ENCODE data around the gene CEBPA.

CEBPA gene

GRCh38 chr19:33286899-33287298 is 15.4 kb downstream of the CEBPA start:
- no peak for DNase-seq (ENCODE audit: low read depth)

DNA sequence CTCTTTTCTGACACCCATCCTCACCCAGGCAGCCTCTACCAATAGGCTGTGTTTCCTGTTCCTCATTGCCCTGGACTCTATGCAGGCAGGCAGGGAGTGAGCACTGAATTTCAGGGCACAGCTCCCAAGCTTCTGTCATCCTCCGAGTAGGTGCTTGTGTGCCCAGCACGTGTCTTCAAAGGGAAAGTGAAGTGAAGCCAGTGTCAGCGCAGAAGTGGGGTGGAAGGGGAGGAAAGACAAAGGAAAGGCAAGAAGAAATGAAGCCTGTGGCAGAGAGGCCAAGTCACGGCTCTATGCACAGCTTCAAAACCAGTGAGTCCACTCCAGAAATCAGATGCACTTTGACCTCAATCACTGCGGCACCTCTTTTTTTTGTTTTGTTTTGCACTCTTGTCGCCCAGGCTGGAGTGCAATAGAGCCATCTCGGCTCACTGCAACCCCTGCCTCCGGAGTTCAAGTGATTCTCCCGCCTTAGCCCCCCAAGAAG is 16.9 kb downstream of the CEBPA start:
- DNase-seq (ENCODE audit: low read depth): no peak

DNA sequence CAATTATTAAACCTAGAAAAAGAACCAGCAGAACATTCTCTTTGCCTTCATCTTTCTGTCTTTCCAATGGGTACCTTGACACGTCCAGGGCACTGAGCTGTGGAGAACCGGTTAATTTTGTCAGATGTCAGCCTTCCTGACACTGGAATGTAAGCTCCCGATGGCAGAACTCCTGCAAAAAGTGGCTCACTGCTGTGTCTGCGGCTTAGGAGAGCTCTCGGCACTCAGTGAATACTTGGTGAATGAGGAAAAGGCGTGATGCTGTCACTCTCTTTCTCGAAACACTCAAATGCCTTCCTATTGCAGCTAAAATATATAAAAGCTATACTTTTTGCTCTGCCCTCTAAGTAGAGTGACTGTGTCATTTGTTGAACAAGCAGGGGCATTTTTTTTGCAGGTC is 17.6 kb downstream of the CEBPA start:
- DNase-seq (ENCODE audit: low read depth): no peak

- DNase-seq (ENCODE audit: low read depth): no peak
Measured at GRCh38 chr19:33284146-33284643, 18.1 kb downstream of the CEBPA start.

DNA sequence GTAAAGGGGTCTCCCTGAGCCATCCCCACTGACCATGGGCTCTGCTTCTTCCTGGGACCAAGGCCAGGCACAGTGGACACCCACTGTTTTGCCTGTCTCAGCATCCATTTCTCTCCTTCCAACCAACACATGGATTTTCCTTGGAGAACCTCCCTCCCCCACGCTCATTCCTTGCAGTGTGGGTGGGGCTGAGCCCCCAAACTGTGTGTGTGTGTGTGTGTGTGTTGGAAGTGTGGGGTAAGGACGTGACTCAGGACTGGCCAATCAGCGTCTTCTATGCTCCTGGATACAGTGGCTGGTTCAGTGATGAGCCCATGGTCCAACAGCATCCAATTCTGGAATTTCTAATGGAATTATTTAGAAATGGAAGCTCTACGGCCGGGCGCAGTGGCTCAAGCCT is 18.7 kb downstream of the CEBPA start:
- DNase-seq (ENCODE audit: low read depth): no peak

- no peak for DNase-seq (ENCODE audit: low read depth)
Measured at GRCh38 chr19:33282036-33282671, 20.2 kb downstream of the CEBPA start.

GRCh38 chr19:33281296-33281926 is 20.9 kb downstream of the CEBPA start:
- DNase-seq (ENCODE audit: low read depth): no peak

DNA sequence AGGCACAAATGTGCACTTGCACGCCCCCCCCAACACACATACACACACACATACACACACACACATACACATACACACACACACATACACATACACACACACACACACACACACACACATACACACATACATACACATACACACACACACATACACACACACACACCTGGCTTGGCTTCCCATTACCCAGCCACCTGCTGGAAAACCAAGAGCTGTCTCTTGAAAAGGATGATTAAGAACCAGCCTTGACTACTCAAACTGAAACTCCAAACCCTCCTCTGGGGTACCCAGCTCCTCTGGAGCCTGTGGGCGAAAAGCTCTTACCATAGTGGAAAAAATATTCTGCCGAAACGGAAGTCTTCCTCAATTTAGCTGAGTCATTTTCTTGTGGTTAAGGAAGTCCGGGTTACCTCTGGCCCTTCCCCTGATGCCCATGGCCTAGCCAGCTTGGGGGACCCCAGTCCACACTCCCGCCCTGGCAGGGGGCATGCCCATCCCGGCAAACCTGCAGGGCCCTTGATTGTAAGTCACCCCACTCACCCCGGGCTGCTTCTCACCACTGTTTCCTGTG is 21.9 kb downstream of the CEBPA start:
- DNase-seq (ENCODE audit: low read depth): no peak

DNA sequence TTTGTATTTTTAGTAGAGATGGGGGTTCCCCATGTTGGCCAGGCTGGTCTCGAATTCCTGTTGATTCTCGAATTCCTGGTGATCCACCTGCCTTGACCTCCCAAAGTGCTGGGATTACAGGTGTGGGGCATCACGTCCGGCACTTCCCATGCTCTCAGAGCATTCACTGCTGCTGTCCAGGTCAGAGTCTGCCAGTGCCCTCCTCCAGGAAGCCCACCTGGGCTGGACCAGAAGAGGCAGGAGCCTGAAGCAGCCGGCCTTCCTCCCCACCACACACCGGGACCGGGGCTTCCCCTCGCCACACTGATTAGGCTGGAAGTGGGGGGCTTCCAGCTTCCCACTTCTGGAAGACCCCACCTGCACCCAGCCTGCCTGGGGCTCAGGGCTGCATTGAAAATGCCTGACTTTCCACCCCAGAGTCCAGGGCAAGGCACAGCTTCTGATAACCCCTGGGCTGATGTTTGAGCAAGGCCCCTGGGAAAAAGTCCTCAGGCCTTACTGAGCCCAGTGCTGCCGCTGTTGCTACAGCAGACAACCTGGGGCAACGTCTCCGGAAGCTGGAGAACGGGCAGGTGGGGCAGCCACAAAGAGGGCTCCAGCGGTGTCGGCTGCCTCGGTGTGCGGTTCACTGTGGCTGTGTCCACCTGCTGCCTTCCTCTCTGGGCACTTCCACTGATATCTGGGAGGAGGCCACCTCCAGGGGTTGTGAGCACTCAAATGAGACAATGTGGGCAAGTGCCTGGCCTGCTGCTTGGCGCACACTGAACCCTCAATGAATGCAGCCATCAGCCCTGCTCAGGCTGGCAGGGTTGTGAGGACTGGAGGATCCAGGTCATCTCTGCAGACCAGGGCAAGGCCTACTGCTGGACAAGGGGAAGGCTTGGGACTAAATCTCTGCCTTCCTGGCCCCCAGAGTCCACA is 22.6 kb downstream of the CEBPA start:
- no peak for DNase-seq (ENCODE audit: low read depth)

GRCh38 chr19:33278403-33279269 is 23.7 kb downstream of the CEBPA start:
- no peak for DNase-seq (ENCODE audit: low read depth)

- no peak for DNase-seq (ENCODE audit: low read depth)
Measured at GRCh38 chr19:33278023-33278402, 24.3 kb downstream of the CEBPA start.

DNA sequence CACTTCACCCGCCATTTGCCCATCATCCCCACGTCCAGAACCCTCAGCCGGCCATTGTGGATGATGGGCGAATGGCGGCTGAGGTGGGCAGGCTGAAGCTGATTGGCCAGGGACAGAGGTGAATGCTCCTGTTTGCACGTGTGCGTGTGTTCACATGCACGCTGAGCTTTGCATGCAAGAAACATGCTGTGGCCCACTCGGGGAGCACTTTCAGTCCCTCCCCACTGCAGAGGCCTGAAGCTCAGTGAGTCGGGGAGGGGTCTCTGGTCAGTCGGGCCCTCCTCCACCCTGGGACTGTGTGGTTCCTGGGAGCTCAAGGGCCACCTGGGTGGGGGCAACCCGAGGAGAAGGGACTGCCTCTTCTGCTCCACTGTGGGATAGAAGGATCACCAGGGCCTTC is 24.9 kb downstream of the CEBPA start:
- no peak for DNase-seq (ENCODE audit: low read depth)

DNA sequence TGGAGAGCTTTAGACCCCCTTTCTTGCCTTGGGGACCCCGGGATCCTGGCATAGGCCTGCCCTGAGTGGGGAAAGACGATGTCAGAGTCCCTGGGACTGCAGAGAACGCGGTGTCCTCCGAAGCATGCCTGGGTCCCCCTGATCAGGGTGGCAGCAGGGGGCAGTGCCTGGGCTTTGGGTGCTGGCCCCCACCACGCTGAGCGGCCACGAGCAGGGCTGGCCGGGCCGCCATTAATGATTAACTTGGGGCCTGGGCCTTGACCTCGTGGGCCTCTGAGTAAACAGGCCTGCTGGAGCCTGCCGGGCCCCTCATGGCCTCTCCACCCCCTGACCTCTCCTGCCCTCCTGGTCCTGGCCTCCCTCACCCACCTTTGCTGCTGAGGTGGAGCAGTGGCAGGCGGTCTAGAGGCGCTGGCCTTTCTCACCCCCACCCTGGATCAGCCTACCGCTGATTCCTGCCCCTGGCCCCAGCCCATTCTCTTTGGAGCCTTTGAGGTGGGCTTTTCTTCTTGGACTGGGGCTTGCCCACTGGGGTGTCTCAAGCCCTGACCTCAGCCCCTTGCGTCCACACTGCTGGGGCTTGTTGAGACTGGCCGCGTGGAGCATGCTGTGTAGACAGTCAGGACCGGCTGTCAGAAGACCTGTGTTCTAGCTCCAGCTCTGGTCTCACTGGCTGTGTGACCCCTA is 26.3 kb downstream of the CEBPA start:
- no peak for DNase-seq (ENCODE audit: low read depth)

GRCh38 chr19:33275559-33275932 is 26.8 kb downstream of the CEBPA start:
- DNase-seq (ENCODE audit: low read depth): no peak

- no peak for DNase-seq (ENCODE audit: low read depth)
Measured at GRCh38 chr19:33274663-33275558, 27.4 kb downstream of the CEBPA start.

DNA sequence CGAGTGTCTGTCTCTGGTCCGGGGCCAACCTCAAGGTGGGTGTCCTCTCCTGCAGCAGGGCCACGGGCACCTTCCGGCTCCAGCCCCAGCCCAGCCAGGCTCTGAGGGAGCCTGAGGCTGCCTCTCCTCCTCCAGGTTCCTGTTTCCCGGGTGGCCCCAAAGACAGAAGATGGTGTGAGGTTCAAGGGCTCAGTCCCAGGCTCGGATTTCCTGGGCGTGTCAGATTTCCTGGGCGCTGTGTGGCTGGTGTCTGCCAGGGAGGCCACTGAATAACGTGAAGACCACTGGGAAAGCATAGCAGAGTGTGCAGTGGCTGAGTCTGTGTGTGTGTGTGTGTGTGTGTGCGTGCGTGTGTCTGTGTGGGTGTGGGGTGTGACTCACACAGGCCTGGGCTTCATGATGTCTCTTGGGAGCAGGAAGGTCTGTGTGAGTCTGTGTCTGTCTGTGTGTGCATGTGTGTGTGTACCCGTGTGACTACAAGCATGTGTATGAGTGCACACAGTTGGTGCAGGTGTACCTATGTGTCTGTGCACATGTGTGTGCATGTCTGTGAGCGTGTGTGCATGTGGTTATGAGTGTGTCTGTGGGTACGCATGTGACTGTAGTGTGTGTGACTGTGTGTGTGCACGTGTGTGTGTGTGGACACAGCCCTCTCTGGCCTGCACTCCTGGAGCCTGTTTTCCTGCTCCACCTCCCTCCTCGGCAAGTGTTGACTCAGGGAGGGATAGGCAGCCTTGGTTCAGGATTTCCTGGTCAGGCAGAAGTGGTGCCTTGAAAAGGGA is 28.3 kb downstream of the CEBPA start:
- no peak for DNase-seq (ENCODE audit: low read depth)

DNA sequence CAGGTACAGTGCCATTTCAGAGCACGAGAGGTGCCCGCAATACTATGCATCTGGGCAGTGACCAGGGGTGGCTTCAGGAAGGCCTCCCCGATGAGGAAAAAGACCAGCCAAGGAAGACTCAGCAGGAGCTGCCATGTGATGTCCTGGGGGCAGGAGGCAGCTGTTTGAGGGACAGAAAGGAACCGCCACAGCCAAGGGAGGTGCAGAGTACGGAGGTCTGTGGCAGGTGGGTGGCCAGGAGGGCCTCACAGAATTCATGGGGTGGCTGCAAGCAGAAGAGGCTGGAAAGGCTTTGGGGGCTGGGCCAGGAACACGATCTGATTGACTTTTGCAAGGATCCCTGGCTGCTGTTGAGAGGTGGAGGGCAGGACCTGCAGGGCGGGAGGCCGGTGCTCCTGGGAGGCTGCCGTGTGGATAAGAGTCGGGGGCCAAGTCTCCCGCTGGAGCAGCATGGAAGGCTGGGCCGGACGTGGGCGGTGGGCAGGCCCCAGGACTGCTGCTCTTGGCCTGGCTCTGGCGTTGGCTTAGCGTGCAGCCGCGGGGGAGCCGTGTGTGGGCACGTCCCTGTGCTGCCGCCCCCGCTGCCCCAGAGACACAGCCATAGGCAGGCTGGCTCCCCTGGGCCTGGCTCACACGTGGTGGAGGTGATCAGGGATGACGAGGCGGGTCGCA is 29.1 kb downstream of the CEBPA start:
- no peak for DNase-seq (ENCODE audit: low read depth)

- no peak for DNase-seq (ENCODE audit: low read depth)
Measured at GRCh38 chr19:33271246-33272021, 30.9 kb downstream of the CEBPA start.
